ENCODE measurements around the gene TPST2.

Gene TPST2

GRCh38 chr22:26545827-26546226 lies 44.1 kb downstream of the TPST2 start:
- Histone ChIP-seq H3K9me2 (replicated peaks; ENCODE audit: insufficient read depth, low read length) (no peaks in the 10 kb centered on the region), H3K4me2 (ENCODE audit: low read depth, low read length) (no peak overlapping the region), H4K20me1 (ENCODE audit: insufficient read depth, low read length) (no peaks in the 10 kb centered on the region), H3K27me3 (replicated peaks; ENCODE audit: insufficient read depth, low read length) (no peaks in the 10 kb centered on the region), H3F3A (ENCODE audit: insufficient read depth, low read length) (0 out of 2 replicates have a peak, but pooled peaks cover 7% of the 10 kb centered on the region), H3K4me1 (ENCODE audit: low read length) (peaks cover 24% of the 10 kb centered on the region), H3K27ac (ENCODE audit: low read length) (no peak overlapping the region), H3K4me3 (ENCODE audit: low read length) (no peak overlapping the region), H2AFZ (ENCODE audit: low read length) (no peak overlapping the region), H3K36me3 (replicated peaks; ENCODE audit: insufficient read depth, low read length) (peaks cover 9% of the 10 kb centered on the region; the same call in 1 of the 2 replicates), H3K9me3 (replicated peaks; ENCODE audit: insufficient read depth, low read length) (no peaks in the 10 kb centered on the region), H3K79me2 (ENCODE audit: low read length) (peaks cover 97% of the 10 kb centered on the region), H3K9ac (ENCODE audit: low read length) (no peak overlapping the region)
- DNase-seq = no peak
- TF ChIP-seq CTCF (IDR thresholded peaks at IDR 0.05; ENCODE audit: low read length) = no peak
- TF ChIP-seq EZH2phosphoT487 (IDR thresholded peaks at IDR 0.05; ENCODE audit: low read length) = no peak
- no peak for TF ChIP-seq EZH2 (optimal IDR thresholded peaks at IDR 0.05; ENCODE audit: low read depth, low read length)

- no peak overlapping the region for H3K4me3 ChIP-seq (ENCODE audit: low read length)
- no peak overlapping the region for H3K27ac ChIP-seq (ENCODE audit: low read length)
- no peak for DNase-seq
- H3F3A ChIP-seq (ENCODE audit: insufficient read depth, low read length) = 0 out of 2 replicates have a peak, but pooled peaks cover 7% of the 10 kb centered on the region
- no peak overlapping the region for H3K4me2 ChIP-seq (ENCODE audit: low read depth, low read length)
- no peak overlapping the region for H2AFZ ChIP-seq (ENCODE audit: low read length)
- no peaks in the 10 kb centered on the region for H4K20me1 ChIP-seq (ENCODE audit: insufficient read depth, low read length)
- H3K9ac ChIP-seq (ENCODE audit: low read length) = no peak overlapping the region
- TF ChIP-seq EZH2 (optimal IDR thresholded peaks at IDR 0.05; ENCODE audit: low read depth, low read length) = no peak
- no peak for TF ChIP-seq EZH2phosphoT487 (IDR thresholded peaks at IDR 0.05; ENCODE audit: low read length)
- no peak for TF ChIP-seq CTCF (IDR thresholded peaks at IDR 0.05; ENCODE audit: low read length)
- H3K9me3 ChIP-seq (replicated peaks; ENCODE audit: insufficient read depth, low read length) = no peaks in the 10 kb centered on the region
- H3K27me3 ChIP-seq (replicated peaks; ENCODE audit: insufficient read depth, low read length) = no peaks in the 10 kb centered on the region
- peaks cover 97% of the 10 kb centered on the region for H3K79me2 ChIP-seq (ENCODE audit: low read length)
- no peaks in the 10 kb centered on the region for H3K9me2 ChIP-seq (replicated peaks; ENCODE audit: insufficient read depth, low read length)
- peaks cover 9% of the 10 kb centered on the region; the same call in 1 of the 2 replicates for H3K36me3 ChIP-seq (replicated peaks; ENCODE audit: insufficient read depth, low read length)
- peaks cover 24% of the 10 kb centered on the region for H3K4me1 ChIP-seq (ENCODE audit: low read length)
Measured at GRCh38 chr22:26545385-26545784, 44.5 kb downstream of the TPST2 start.

- Histone ChIP-seq H3F3A (ENCODE audit: insufficient read depth, low read length) (0 out of 2 replicates have a peak, but pooled peaks cover 7% of the 10 kb centered on the region), H3K27ac (ENCODE audit: low read length) (no peak overlapping the region), H3K9me3 (replicated peaks; ENCODE audit: insufficient read depth, low read length) (no peaks in the 10 kb centered on the region), H3K4me3 (ENCODE audit: low read length) (no peak overlapping the region), H3K9ac (ENCODE audit: low read length) (no peak overlapping the region), H3K79me2 (ENCODE audit: low read length) (peaks cover 98% of the 10 kb centered on the region), H3K9me2 (replicated peaks; ENCODE audit: insufficient read depth, low read length) (no peaks in the 10 kb centered on the region), H4K20me1 (ENCODE audit: insufficient read depth, low read length) (no peaks in the 10 kb centered on the region), H3K4me1 (ENCODE audit: low read length) (peaks cover 24% of the 10 kb centered on the region), H3K4me2 (ENCODE audit: low read depth, low read length) (no peak overlapping the region), H3K36me3 (replicated peaks; ENCODE audit: insufficient read depth, low read length) (peaks cover 16% of the 10 kb centered on the region; the same call in 1 of the 2 replicates), H2AFZ (ENCODE audit: low read length) (no peak overlapping the region), H3K27me3 (replicated peaks; ENCODE audit: insufficient read depth, low read length) (no peaks in the 10 kb centered on the region)
- no peak for DNase-seq
- TF ChIP-seq EZH2 (optimal IDR thresholded peaks at IDR 0.05; ENCODE audit: low read depth, low read length) (no peak), CTCF (IDR thresholded peaks at IDR 0.05; ENCODE audit: low read length) (no peak), EZH2phosphoT487 (IDR thresholded peaks at IDR 0.05; ENCODE audit: low read length) (no peak)
Measured at GRCh38 chr22:26544489-26544888, 45.4 kb downstream of the TPST2 start.
